Amniotic stem cell (primary cell): ENCODE results near the gene SLC44A5.

Experiments used
- DNase-seq: peaks from one replicate; lab custom pipeline; 2025; lab: John Stamatoyannopoulos, UW

The SLC44A5 gene

GRCh38 chr1:75588779-75589475, 22.0 kb downstream of the SLC44A5 start:
- DNase-seq, result no peak

GRCh38 chr1:75587692-75588091, 23.2 kb downstream of the SLC44A5 start:
- no peak for DNase-seq

GRCh38 chr1:75583282-75583681, 27.6 kb downstream of the SLC44A5 start:
- DNase-seq, result no peak

GRCh38 chr1:75582725-75583261, 28.1 kb downstream of the SLC44A5 start:
- no peak for DNase-seq

- no peak for DNase-seq
Measured at GRCh38 chr1:75579046-75579445, 31.9 kb downstream of the SLC44A5 start.

DNA sequence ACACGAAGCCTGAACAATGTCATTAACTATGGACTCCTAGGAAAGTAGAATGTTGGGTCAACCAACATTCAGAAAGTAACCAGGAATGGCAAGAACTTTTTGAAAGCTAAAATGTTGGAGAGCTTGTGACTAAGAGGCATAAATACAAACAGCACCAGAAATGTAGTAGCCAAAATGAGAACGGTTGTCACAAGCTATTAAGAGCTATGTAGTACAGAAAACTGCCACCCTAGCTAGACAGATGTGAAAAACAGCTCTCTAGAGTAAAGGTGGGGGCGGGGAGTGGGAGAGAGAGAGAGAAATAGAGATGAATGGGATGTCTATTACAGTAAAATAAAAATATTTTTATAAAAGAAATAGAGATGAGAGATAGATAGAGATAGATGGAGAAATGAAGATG, 35.1 kb downstream of the SLC44A5 start:
- DNase-seq, result no peak

GRCh38 chr1:75567191-75567590, 43.7 kb downstream of the SLC44A5 start:
- DNase-seq, result no peak

DNA sequence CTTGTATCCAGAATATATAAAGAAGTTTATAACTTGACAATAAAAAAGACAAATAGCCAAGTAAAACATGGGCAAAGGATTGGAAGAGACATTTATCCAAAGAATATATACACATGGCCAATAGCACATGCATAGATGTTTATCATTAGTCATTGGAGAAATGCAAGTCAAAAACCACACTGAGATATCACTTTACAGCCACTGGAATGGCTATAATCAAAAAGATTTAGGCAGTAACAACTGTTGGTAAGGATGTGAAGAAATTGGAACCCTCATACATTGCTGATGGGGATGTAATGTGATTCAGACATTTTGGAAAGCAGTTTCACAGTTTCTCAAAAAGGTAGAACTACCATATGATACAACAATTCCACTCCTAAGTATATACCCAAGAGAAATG, 51.1 kb downstream of the SLC44A5 start:
- no peak for DNase-seq

DNA sequence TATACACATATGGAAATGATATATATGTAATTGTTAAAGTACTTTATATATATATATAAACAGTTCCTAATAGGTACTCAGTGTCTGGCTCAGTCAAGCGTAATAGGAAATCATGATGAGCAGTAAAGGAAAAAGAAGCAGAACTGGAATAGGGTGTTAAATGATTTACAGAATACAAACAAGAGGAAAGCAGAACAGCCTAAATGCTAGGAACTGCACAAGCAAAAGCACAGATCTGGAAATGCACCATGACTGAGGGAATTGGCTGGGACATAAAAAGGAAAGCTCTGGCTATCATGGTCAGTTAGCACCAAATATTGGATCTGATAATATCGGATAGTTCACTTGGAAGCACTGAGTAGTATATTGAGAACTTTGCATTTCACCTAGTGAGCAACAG, 51.8 kb downstream of the SLC44A5 start:
- DNase-seq, result no peak

GRCh38 chr1:75554870-75555269, 56.0 kb downstream of the SLC44A5 start:
- DNase-seq, result no peak

GRCh38 chr1:75554181-75554580, 56.7 kb downstream of the SLC44A5 start:
- DNase-seq, result no peak

DNA sequence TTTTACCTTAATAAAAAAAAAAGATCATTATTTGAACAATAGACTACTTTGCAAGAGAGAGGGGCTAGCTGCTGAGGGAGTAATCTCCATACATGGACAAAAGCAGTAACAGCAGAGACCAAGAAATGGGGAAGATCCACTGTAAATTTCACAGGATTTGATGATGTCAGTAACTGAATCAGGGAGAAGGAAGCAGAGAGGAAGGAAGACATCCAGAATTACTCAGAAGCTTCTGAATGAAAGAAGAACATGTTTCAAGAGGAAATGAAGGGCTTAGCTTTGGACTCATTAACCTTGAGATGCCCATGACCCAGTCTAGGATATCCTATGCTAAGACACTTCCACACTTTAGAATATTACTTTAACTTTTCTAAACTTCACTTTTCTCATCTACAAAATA, 60.4 kb downstream of the SLC44A5 start:
- DNase-seq, result no peak

DNA sequence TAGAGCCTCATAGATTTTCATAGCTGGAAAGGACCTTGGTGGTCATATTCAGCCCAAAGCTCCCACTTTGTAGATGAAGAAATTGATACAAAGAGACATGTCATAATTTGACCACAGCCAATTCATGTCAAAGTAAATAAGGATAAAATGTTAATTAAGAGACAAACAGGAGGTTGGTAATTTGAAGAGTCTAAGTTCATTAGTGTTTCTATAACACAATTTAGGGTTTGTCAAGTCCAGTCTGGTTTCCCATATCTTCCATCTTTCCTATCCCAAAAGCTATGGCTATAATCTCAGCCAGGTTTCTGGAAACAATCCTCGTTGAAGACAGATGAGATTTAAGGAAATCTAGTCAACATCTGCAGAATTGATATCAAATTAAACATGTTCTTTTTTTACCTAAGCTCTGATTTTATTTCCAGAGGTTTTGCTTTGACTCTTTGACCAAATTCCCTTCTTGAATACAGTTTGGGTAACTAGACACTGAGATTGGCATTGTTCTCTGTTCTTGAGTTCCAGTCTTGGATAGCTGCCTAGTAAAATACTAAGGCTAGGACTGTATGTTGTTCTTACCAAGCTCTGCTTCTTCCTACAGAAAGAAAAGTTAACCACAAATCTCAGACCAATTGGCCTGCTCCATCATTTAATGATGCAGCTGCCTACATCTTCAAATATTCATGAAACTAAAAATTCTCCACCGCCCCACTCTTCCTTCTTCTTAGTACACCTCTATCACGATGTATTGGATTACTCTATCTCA, 62.0 kb downstream of the SLC44A5 start:
- no peak for DNase-seq

DNA sequence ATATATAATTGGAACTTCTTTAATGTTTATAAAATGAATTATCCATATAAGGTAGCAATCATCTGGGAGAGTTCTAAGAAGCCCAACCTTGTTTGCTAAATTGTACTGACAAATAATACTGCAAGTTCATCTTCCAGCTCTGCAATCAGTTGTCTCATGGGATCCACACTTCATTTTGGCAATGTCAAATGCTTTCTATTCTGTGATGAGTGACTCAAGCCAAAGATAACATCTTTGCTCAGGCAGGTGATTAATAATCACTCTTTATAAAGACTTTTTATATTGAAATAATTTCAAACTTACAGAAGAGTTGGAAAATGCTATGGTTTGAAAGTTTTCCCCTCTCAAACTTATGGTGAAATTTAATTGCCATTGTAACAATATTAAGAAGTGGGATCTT, 67.2 kb downstream of the SLC44A5 start:
- no peak for DNase-seq

- DNase-seq, result no peak
Measured at GRCh38 chr1:75542818-75543570, 67.9 kb downstream of the SLC44A5 start.

DNA sequence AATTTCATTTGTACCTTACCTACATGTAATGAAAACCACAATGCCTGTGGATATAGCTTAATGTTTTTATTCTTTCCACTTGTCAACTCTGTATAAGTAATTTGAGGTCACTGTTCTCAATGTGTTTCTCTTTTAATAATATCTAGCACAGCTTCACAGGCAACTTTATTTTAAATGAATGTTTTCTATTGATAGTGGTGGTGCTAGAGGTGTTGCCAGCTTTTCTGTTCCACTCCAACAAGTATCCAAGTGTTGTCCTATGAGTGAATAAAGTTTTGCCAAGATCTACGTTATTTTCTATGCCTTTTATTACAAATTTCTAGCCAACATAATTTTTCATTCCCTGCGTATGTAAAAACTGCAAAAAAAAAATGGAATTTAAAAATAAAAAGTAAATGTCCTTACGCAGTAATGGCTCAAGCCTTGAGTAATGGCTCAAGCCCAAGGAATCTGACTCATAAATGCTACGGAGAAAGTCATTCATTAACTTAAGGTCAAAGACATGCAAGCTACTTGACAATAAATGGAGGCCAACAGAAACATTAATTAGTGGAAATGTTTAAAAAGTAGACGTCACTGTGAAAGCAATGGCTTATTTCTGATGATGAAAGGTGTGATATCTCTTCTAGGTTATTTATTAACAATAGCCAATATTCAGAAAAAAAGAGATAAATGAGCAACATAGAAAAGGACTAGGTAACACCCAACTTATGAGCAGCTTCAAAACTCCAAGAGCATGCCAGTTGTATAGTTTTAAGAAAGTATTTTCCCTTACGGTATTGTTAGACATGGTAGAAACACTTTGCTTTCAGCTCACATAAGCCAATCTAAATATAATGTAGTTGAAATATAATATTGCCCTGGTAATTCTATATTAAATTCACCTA, 71.4 kb downstream of the SLC44A5 start:
- DNase-seq, result no peak

- DNase-seq, result no peak
Measured at GRCh38 chr1:75533085-75533484, 77.8 kb downstream of the SLC44A5 start.

DNA sequence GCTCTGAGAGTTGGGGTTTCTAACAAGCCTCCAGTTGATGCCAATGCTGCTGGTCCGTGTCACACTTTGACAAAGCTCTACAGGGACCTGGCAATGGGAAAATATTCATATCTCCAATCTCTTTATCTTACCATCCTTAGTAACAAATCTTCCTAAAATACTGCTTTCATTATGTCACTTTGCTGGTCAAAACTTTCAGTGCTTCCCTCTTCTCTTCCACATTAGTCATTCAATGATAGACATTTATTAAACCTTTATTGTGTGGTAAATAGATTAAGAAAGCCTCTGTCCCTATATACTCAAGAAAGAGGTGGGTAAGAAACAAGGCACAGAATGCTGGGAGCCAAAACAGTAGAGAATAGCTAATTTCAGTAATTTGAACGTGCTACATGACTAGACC, 79.3 kb downstream of the SLC44A5 start:
- DNase-seq, result no peak

DNA sequence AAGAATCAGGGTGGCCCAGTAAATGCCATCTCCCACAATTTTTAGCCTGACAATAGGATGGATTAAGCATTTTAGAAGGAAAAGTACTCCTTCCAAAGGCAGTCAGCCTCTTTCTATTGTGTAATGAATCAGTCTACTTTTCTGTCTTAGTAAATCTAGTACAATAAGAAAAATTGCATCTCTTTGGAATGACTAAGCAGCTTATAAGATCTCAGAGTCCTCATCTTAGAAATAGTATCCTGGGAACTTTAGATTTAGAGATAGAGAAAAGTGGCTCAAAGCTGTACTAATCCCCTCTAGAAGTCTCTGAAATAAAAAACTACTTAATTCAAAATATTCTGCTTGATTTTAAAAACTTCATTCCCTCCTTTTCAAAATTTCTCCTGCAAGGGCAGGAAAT, 81.4 kb downstream of the SLC44A5 start:
- no peak for DNase-seq

GRCh38 chr1:75528001-75528400, 82.9 kb downstream of the SLC44A5 start:
- no peak for DNase-seq

GRCh38 chr1:75522389-75522788, 88.5 kb downstream of the SLC44A5 start:
- no peak for DNase-seq

GRCh38 chr1:75521658-75522057, 89.3 kb downstream of the SLC44A5 start:
- no peak for DNase-seq
